ENCODE measurements around the gene TTC34.
A peak's percentile ranks its signal among the peaks of the same experiment; 100 is the strongest.
"Not testable (repeated sequence)": the region's sequence is repeated elsewhere in the genome, so short reads cannot be mapped to it uniquely, and the experiment has no call there.

The TTC34 gene

DNA sequence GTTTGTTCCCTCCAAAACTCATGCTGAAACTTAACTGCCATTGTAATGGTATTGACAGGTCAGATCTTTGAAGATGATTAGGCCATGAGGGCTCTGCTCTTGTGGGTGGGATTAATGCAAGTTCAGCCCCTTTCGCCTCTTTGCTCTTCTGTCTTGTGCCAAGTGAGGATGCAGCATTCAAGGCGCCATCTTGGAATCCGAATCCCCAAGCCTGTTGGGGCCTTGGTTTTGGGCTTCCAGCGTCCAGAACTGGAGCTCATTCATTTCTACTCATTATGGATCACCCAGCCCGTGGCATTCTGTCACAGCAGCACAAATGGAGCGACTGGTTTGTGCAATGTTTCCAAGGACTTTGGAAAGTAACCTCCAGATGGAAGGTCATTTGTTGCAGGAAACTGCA is 5.6 kb downstream of the TTC34 start:
- DNase-seq = no peak

DNA sequence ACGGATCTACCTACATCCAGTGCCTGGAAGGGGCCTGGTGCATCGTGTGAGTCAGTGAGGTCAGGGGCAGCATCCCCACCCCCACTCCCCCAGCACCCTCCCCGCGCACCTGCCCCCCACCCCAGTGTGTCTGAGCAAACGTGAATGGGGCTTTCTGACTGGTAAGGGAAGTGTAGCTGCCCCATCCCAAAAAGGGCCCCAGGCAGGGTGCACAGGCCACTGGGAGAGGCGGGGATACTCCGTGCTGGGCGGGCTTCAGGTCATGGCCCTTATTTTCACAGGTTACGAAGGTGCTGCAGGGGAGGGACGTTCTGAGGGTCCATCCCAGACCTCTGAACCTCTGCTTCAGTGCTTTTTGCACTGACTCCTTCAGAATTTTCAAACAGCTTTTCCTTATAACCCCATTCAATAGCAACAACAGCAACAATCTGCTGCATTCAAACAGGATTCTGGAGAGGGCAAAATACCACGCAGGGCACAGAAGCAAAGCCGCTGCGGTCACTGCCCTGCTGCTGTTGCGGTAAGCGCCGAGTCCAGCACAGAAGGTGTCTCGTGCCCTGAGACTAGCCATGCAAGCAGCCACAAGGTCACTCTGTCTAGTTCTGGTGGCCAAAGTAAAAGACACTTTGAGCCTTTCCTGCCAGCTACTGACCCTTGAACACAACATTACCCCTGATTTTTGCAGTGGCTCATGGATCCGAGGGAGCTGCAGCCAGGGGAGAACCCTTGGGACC is 10.3 kb downstream of the TTC34 start:
- DNase-seq = no peak

GRCh38 chr1:2789986-2790581 is 11.4 kb downstream of the TTC34 start:
- DNase-seq = no peak

DNA sequence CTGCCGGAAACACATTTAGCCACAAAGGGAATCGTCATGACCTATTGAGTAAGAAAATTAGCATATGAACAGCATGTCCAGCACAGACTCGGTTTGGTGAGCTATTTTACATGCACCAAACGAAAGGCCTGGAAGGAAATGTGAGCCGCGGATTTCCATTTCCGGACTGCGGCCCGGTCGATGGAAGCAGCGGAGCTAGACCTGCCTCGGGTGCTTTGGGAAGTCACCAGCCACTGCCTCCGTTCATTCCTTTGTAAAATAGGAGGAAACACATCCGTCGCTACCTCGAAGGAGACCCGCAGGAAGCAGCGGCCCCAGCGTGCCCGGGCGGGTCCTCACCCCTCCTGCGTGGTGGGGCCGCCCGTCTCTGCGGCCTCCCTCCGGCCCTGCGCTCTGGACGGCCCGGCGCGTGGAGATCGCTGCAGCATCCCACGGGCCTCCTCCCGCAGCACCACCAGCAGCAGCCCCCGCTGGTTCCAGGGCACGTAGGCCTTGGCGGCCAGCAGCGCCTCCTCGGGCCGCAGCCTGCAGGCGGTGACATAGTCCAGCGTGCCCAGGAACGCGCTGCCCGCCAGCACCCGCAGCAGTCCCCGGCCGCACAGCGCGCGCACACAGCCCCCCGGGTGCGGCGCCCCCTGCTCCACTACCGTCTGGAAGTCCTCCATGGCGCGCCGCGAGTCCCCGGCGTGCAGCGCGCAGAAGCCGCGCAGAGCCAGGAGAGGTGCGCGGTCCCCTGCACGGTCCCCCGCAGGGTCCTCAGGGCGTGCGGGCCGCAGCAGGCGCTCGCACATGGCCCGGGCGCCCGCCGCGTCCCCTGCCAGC is 12.1 kb downstream of the TTC34 start:
- peak; percentile 56 for DNase-seq

DNA sequence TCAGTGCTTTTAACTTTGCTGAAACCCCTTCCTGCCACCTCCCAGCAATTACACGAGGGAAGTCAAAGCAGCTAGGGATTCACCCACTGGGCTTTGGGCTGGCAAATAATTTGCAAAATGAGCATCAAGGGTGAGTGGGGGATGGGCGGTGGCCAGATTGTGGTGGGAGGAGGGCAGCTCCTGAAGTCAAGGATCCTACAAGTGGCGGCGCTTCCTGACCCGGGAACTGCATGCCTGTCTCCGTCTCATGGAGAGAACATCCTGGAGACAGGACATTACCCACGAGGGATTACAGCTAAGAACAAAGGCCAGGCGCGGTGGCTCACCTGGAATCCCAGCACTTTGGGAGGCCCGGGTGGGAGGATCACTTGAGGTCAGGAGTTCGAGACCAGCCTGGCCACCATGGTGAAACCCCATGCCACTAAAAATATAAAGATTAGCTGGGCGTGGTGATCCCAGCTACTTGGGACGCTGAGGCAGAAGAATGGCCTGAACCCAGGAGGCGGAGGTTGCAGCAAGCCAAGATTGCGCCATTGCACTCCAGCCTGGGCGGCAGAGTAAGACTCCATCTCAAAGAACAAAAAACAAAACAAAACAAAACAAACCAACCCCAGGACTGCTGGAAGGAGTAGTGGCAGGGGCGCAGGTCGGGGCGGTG is 12.9 kb downstream of the TTC34 start:
- DNase-seq = no peak

- no peak for DNase-seq
These were observed 14.2 kb downstream of the TTC34 start for GRCh38 chr1:2787163-2787911.

- DNase-seq = no peak
These were observed 14.9 kb downstream of the TTC34 start for GRCh38 chr1:2786329-2787162.

- no peak for DNase-seq
These were observed 15.7 kb downstream of the TTC34 start for GRCh38 chr1:2785631-2786328.

DNA sequence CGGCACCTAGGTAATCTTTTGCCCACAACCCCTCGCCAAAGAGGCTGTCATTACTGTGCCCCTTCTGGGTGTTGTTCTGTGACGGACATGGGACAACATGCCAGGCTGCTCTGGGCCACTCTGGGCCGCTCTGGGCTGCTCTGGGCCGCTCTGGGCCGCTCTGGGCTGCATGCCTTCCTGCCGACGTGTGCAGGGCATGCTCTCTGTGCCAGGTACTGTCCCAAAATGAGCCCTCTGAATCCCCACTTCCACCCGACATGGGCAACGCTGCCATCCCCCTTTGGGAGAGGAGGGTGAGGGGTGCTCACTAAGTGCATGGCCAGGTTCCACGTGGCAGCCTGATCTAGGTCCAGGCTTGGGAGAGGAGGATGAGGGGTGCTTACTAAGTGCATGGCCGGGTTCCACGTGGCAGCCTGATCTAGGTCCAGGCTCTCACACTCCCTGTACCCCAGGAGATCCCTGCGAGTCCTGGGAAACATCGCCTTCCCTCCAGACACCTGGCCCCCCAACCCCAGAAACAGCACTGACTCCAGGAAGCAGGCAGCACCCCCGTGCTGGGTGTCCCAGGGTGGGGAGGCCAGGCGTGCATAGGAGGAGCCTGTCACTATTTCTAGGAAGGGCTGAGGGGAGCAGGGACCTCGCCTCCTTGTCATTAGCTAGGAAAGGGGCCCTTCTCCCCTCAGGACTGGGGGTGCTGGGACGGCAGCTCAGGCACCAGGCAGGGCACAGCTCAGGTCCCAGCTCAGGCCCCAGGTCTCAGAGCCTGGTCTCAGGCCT is 16.5 kb downstream of the TTC34 start:
- DNase-seq = no peak

DNA sequence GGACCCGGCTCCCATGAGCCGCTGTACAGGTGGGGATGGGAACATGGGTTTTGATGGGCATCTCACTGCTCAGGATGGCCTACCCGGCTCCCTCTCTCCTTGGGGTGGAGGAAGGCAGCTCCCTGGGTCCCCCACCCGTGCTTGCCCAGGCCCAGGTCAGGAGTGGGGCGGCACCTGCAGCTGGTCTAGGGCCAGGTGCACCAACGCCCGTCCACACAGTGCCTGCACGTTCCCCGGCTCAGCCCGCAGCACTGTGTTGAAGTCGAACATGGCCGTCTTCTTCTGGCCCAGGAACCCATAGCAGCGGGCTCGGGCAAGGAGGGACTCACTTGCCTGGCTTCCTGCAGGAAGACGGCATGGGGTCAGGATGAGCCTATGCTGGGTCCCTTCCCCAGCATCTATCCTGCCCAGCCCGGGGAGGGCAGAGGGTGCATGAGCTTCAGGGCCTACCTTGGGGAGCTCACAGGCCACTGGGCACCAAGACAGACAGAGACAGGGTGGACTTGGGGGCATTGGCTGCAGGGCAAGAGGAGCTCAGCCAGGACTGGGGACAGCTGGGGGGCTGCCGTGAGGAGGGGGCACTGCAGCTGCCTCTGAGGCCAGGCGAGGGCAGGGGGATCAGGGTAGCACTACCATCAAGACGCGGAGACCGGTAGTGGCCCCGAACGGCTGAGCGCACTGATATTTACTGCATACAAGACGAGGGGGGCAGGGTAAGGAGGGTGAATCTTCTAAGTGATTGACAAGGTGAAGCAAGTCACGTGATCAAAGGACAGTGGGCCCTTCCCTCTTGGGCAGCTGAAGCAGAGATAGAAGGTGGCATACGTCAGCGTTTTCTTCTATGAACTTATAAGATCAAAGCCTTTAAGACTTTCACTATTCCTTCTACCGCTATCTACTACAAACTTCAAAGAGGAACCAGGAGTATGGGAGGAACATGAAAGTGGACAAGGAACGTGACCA is 17.8 kb downstream of the TTC34 start:
- DNase-seq = no peak

- DNase-seq = no peak
These were observed 18.4 kb downstream of the TTC34 start for GRCh38 chr1:2783069-2783434.

GRCh38 chr1:2781627-2782026 is 19.9 kb downstream of the TTC34 start:
- no peak for DNase-seq

- no peak for DNase-seq
These were observed 23.3 kb downstream of the TTC34 start for GRCh38 chr1:2778220-2778592.

DNA sequence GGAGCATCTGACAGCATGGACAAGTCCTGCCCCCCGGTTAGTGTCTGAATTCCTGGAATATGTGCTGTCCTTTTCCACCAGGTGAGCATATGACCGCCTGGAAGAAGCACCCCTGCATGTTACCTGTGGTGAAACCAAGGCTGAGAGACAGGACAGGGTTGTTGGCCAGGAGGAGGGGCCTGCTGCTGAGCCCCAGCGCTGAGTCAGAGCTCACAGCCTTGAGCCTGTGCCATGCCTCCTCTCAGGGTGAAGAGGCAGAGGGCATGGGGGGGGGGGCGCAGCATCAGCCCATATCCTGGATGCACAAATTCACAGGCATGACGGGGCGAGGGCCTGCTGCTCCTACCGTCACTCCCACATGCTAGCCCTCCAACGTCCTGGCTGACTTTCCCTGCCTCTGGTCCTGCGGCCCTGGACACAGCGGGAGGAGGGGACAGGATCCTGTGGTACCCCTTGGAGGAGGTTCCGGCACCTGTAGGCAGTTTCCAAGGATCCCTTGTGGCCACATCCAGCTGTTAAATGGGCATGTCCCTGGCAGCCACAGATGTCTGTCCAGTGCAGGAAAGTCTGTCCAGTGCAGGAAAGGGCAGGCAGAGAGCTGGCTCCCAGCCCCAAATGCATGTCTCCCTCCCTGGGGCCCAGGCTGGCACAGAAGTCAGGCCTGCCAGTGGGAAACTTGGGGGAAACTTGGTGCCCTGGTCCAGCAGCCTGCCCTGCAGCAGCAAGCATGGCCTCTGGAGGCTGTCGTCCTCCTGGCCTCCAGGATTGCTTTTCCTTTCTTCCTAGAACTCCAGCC is 23.9 kb downstream of the TTC34 start:
- no peak for DNase-seq

- DNase-seq = not testable (repeated sequence)
These were observed 26.2 kb downstream of the TTC34 start for GRCh38 chr1:2775333-2775732.

DNA sequence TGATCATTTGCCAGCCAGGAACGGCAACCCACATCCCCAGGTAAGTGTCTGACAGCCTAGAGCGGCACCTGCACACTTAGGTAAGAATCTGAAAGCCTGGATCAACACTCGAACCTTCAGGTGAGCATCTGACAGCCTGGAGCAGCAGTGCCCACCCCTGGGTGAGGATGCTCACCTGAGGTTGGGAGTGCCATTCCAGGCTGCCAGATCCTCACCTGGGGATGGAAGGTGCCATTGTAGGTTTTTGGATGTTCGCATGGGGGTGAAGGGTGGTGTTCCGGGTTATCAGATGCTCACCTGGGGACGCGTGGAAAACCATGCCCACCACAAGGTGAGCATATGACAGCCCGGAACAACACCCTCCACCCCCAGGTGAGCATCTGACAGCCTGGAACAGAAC is 33.4 kb downstream of the TTC34 start:
- not testable (repeated sequence) for DNase-seq

DNA sequence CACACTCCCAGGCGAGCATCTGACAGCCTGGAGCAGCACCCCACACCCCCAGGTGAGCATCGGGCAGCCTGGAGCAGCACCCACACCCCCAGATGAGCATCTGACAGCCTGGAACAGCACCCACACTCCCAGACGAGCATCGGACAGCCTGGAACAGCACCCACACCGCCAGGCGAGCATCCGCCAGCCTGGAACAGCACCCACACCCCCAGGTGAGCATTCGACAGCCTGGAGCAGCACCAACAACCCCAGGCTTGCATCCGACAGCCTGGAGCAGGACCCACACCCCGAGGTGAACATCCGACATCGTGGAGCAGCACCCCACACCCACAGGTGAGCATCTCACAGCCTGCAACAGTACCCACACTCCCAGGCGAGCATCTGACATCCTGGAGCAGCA is 42.1 kb downstream of the TTC34 start:
- DNase-seq = not testable (repeated sequence)

GRCh38 chr1:2757519-2757918 is 44.0 kb downstream of the TTC34 start:
- DNase-seq = not testable (repeated sequence)

All from right kidney (tissue), 1 donor.